DMS 273 treated with DMSO at 0.1 percent for 48 hours (cell line): ENCODE results near the gene ANKRD53.

ENCODE experiments used
- DNase-seq: peaks from one replicate; lab custom pipeline; 2025; lab: John Stamatoyannopoulos, UW

ANKRD53 gene

DNA sequence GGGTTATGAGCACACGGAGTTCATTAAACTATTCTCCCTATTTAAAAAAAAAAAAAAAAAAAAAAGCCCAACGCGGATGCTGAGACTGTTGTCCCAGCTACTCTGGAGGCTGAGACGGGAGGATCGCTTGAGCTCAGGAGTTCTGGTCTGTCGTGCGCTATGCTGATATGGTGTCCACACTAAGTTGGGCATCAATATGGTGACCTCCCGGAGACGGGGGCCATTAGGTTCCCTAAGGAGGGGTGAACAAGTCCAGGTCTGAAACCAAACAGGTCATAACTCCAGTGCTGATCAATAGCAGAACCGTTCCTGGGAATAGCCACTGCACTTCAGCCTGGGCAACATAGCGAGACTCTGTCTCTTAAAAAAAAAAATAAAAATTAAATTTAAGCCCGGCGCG, 12.9 kb upstream of the ANKRD53 start:
- DNase-seq, result no peak

DNA sequence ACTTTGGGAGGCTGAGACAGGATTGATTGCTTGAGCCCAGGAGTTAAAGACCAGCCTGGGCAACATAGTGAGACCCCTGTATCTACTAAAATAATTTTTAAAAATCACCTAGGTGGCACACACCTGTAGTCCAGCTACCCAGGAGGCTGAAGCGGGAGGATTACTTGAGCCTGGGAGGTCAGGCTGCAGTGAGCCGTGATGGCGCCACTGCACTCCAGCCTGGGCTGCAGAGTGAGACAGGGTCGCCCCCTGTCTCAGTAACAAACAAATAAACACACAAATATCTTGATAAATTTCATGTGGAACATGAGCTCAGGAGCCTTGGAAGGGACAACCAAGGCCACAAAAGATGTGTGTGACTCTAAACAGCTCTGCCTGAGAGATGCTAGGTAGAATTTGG, 11.7 kb upstream of the ANKRD53 start:
- DNase-seq, result no peak

DNA sequence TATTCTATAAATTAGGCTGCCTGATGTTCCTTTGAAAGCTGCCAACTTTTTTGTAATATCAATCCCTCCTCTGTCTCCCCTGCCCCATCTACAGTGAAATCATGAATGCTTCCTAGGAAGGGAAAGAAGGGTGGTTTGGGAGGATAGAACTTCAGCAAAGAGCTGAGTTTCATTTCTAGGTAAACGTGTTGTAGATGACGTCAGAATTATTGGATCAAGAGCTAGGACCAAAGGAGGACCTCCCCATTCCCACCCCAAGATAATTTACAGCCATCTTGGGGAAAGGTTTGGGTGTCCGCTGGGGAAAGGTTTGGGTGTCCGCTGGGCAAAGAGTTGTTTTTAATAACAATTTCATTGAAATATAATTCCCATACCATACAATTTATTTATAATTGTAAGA, 11.2 kb upstream of the ANKRD53 start:
- DNase-seq, result no peak

DNA sequence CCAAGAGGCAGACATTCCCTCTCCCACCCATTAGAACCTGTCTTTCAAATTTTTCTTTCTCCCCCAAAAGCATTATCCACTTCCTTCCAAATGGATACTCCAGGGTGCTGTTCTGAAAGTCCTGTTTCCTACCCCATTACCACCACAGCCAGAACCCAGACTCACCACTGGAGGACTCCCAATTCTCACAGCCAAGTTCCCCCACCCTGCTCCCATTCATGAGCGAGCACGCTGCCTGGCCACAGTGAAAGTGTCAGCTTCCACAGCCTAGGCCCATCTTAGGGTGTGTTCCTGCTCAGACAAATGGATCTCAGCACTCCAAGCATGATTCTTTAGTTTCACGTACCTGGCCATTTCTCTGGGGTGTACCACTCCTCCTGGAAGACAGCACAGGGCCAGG, 3.8 kb upstream of the ANKRD53 start:
- no peak for DNase-seq

DNA sequence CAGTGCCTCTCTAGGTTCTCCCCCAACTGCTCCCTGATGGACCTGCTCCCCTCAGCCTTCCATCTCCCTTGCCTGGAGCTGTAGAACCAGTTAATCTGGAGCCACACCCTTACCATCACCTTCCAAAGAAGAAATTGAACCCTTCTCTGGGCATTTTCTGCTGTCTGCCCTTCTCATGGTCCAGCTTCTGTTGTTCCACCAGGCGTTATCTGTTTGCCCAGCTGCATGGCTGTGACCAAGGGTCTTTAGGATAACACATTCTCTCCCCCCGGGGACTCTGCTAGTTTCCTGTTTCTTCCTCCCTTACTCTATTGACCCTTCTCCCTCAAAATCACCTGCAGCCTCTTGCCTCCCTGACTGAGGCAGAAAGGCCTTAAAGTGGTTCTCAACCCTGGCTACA, 3.2 kb upstream of the ANKRD53 start:
- no peak for DNase-seq

DNA sequence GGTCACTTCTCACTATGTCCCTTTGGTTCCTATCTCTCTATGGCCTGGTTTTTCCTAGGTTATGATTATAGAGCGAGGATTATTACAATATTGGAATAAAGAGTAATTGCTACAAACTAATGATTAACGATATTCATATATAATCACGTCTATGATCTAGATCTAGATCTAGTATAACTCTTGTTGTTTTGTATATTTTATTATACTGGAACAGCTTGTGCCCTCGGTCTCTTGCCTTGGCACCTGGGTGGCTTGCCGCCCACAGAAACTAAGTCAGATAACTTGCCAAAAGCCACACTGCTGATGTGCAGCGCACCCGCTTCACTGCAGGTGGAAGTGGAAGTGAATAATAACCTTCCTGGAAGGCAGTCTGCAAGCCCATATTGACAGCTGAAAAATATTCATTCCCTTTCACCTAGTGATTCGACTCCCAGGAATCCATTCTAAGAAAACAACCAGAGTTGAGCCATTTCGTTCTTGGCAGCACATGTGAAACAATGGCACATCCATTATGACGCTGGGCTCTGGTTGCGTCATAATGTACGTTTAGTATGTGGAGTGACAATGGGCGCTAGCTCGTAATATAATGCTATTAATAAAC, 725 bp upstream of the ANKRD53 start:
- no peak for DNase-seq

DNA sequence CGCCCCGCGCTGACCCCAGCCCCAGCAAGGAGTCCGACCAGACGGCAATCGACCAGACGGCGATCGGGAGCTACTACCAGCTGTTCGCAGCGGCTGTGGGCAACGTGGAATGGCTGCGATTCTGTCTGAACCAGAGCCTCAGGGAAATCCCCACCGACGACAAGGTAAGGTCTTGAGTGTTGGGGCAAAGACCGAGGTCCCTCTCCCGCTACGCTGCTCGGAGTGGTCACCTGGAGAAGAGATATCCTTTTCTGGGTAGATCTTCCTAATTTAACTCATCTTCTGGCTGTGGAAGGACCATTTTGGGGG, 704 bp downstream of the ANKRD53 start:
- DNase-seq, result no peak

DNA sequence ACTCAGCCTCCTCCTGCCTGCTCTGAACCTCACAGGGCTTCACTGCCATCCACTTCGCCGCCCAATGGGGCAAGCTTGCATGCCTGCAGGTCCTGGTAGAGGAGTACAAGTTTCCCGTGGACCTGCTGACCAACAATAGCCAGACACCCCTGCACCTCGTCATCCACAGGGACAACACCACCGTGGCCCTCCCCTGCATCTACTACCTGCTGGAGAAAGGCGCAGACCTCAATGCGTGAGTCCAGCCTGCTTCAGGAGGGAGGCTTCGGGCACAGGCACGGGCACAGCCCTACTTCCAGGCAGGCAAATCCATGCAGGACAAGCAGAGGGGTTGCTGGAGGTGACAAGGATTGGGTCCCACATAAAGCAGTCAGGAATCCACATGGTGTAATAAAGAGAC, 1.2 kb downstream of the ANKRD53 start:
- DNase-seq, result no peak

DNA sequence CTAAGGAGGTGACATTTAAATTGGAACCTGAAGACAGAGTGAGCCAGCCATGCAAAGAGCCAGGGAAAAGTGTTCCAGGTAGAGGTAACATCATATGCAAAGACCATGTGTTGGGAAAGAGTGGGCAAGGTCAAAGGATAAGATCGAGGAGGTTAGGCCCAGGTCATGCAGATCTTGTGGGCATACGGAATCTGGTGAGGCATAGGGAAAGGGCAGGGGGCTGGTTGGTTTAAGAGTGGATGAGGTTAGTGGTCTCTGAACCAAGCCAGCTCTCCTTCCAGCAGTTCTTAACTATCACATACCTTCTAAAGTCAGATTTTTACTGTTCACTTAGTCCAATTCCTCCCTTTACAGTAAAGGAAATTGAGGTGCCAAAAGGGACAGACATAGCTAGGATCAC, 3.0 kb downstream of the ANKRD53 start:
- no peak for DNase-seq

DNA sequence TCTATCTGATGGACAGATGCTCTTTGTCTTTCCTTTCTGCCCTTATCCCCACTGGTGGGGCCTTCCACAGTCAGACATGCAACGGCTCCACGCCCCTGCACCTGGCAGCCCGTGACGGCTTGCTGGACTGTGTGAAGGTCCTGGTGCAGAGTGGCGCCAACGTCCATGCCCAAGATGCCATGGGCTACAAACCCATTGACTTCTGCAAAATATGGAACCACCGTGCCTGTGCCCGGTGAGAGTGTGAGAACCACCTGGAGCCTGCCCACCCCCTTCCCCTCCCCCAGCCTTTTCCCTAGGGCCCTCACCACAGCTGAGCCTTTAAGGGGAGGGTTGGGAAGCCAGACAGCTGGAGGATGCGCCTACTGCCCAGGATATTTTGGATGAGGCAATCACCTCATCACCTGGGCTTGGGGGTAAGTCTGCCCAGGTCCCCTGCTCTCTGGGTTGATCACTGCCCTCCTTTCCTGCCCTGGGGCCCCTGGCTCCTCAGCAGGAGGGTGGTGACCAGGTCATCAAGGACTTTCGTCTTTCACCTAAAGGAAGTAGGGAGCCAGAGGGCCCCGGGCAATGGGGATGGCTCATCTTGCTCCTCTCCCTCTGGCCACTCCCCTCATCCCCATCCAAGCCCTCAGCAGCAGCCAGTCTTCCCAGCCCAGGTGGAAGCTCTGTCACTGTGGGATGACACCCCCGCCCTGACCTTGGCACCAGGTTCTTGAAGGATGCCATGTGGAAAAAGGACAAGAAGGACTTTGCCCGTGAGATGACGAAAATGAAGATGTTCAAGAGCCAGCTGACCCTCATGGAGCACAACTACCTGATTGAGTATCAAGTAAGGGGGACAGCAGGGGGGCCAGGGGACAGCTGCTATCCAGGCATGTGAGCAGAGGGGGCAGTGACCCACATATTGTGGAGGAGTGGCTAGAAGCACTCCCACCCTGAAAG, 3.7 kb downstream of the ANKRD53 start:
- no peak for DNase-seq

DNA sequence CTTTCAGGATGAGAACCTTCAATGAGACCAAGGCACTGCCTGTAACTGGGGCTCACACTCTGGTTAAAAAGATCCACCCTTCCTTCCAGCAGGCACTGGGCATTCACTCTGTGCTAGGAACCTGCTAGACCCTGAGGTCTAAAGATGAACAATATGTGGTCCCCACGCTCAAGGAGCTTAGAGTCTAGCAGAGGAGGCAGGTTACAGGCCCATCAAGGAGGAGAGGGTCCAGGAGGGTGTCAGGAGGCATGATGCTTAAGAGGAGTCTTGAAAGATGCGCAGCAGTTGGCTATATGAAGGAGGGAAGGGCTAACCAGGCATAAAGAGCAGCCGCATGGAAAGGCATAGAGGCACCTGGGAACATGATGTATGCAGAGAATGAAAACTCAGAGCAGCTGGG, 4.5 kb downstream of the ANKRD53 start:
- DNase-seq, result no peak

DNA sequence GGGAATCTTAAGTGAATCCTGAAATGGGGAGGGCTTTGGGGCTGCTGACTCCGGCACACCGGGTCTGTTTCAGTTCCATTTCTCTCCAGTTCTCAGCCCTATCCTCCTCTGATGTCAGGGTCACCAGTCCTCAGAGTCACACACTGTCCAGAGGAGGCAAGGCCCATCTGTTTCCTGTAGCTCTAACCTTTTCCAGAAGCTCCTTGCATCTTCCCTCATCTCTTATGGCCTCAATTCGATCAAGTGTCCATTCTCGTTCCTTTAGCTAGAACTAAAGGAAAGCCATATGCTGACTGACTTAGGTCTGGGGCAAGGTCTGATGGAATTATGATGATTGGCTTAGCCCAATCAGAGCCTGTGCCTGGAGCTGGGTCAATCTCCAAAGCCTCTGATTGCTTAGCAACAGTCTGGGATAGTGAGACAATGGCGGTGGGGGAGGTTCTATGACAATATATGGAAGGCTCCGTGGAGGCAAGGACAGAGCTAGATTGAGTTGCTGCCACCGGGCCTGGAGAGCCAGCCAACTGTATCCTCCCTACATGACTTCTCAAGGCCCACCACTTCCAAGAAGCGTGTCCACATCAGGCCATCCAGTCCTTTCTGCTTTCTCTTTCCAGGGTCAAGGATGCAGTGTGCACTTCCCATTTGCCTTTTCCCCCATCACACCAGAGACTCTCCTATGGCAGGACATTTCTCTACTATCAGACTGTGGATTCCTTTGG, 5.2 kb downstream of the ANKRD53 start:
- DNase-seq, result no peak

DNA sequence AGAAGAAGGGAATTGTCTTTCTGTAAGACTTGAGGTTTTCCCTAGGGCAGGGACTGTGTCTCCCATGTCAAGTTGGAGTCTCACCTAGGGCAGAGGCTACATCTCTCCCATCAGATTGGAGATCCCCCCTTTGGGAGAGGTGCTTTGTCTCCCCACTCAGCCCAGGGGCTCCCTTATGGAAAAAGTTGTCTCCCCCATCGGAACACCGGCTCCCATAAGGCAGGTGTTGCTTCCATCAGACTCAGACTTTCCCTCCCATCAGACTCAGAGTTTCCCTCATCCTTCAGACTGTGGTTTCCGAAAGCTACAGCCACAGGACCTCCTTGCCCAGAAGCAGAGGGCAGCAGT, 5.8 kb downstream of the ANKRD53 start:
- no peak for DNase-seq

DNA sequence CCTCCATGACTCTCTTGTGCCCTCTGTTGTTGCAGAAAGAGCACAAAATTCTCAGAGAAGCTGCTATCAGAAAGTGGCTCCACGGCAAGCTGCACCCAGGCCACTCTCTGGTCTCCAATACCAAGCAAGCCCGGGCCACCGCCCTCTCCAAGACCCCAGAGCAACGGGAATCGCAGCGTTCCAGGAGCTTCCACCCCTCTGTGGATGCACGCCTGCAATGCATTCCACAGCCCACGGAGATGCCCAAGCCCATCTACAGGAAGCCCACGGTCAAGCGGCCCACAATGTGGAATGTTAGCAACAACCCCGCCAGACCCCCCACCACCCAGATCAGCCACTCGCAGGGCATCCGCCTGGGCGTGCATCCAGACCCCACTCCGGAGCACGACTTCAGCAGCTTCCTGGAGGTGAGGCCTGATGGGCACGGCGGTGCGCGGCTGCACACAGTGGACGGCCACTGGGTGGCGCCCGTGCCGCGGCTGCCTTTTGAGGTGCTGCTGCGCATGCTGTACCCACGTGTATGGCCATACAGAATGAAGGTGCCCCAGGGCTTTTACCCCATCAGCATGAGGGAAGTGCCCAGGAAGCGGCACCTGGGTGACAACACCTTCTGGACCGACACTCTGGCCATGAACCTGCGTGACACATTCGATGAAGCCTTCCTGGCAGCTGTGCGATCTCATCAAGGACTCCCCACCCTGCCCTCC, 6.3 kb downstream of the ANKRD53 start:
- DNase-seq, result no peak

DNA sequence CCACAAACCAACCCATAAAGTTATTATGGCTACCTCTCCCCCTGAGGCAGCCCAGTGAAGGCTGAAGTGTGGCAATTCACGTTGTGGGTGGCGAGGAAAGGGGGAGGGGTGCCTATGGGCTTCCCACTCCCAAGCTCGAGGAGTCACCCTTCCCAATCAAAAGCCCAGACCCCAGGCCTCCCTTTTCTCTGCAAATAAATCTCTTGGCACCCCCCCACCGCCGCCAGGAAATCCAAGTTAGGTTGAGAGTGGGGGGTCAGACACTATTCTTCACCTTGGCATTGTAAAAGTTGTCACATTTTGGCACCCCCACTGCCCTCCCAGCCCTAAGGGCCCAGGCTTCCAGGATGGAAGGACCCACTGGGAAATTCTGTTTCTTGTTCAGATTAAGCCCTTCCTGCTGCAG, 6.9 kb downstream of the ANKRD53 start:
- no peak for DNase-seq

DNA sequence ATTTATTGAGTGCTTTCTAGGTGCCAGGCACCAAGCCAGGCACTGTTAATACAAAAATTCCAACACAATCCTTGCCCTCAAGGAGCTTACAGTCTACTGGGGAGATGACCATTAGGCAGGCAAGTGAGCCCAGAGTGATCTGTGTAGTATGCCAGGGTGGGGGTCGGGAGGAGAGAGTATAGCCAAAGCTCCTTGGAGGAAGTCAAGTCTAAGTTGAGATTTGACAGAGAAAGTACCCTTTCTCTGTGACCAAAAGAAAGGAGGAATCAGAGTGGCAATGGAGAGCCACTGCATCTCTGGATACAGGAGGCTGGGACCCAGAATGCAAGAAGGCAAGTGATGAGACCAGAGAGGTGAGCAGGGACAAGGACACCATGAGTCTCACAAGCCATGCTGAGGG, 7.5 kb downstream of the ANKRD53 start:
- no peak for DNase-seq

DNA sequence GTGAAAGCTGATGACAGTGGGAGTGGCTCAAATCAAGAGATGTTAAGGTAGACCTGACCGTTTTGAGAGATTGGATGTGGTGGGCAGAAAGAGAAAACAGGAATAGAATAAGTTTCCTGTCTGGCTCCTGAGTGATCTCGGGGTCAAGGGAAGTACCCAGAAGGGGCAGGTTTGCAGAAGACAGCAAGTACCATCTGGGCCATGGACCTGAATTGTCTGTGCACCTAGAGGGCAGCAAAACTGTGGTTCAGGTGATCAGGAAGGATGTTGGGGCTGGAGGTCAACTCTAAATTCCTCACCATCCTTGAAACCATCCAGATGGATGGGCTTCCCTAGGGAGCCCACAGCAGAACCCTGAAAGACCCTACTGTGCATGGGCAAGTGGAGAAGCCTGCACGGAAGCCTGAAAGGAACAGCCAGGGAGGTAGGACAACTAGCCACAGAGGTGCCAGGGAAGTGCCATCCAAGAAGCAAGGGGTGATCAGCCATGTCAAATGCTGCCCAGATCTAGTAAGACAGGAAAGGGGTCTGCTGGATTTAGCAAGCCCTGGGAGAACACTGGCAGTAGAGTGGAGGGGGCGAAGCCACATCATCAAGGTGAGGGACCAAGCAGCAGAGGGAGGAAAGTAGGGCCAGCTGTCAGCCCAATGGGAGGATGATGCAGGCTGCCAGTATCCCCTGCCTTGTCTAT, 8.2 kb downstream of the ANKRD53 start:
- no peak for DNase-seq

DNA sequence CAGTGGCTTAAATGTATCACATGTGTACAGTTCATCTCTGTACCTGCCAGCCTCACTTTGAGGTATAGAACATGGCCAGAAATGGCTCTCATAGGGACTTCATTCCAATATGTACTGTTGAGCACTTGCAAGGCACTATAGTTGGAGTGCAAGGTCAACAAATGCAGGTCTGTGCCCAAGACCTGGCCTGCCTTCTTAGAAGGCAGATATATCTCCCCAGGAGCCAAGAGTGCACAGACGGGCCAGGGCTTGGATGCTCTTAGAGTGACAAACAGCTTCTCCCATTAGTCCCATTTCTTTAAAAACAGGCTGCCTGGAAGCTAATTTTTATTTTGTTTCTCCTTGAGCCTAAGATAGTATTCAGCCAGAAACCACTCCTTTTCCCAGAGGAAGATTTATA, 9.0 kb downstream of the ANKRD53 start:
- DNase-seq, result no peak

DNA sequence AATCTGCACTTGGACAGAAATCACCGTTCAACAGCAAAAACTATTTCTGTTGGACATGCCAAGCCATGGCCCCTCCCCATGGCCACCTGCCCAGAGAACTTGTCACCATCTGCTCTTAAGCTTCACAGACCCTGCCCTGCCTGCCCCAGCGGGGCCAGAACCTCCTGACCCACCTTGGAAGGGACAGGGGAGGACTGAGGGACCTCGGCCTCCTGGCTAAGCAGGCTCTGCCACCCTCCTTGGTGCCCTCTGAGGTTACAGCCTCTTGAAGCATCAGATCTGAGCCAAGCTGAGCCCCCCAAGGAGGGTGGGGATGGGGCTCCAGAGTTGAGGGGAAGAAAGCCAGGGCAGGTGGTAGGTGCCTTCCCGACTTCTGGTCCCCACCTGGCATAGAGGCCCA, 9.7 kb downstream of the ANKRD53 start:
- DNase-seq, result no peak

DNA sequence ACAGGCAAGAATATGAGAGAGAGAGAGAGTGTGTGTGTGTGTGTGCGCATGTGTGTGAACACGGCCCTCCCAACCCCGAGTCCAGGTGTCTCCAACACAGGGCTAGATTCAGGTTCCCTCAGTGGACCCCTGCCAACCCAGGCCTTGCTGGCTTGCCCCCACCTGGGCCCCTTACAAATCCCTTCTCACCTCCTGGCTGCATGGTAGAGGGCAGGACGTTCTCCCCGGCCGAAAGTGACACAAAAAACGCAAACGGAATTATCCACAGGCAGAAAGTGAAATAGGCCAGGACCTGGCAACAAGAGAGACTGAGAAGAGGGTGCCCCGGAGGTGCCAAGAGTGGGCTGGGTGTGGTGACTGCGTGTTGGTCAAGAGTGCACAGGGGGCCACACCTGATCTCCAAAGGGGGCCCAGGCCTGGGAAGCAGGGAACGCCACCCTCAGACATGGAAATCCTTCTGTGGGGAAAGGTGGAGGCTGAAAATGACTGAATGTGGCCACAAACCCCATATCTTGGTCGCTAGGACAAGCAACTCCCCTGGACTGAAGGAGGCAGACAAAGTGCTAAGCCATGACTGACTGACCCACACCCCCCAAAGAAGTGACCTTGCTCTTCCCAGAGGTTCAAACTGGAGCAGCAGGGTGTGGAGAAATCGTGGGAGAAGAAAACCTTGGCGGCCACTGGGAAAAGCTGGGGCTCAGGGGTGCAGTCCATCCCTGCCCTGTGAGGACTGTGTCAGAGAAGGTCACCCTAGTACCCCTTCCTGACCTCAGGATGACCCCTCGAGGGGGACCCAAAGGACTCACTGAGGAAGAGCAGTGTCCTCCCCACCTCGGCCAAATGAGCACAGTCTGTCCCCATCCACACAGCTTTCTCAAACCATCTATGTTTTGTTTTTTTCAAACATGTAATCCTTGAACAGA, 10.6 kb downstream of the ANKRD53 start:
- no peak for DNase-seq

DNA sequence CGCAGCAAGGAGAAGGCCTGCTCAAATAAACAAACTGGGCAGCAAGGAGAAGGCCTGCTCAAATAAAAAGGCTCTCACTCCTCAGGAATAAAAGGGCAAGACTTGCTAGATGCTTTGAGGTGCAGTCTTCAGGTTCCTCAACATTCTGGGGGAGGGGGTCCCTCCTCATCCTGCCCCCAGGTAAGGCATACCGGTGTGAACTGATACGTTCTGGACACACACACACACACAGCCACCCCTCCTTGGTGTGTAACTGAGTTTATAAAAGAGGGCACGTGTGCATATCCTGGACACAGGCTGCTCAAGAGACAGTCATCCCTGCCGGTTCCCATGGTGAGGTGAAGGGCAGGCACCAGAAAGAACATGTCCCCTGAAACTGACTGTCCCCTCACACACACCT, 11.8 kb downstream of the ANKRD53 start:
- DNase-seq, result no peak
